A549 (cell line): Measurements from ENCODE around the gene PCDHGA9. TPM values are rescaled to one million over a fixed set of nuclear protein-coding genes. Genes with fewer than 3 reads are reported as not detected.
"Not testable (repeated sequence)": the region's sequence is repeated elsewhere in the genome, so short reads cannot be mapped to it uniquely, and the experiment has no call there.

Source experiments
- ATAC-seq, 2 experiments: fragments of 200-7000 bp in 1 of 2; fragments of >200 bp in 1 of 2; cut with Nextera tagmentation in 1 of 2; cut with Tn5 transposase in 1 of 2; 3 replicates each; pipeline versions ENCODE4 v1.8.0 to v1.9.1; 2018 to 2020; ENCODE audit warnings: mild to moderate bottlenecking in 1 of 2, moderate library complexity in 1 of 2
- CTCF ChIA-PET: fragments of 300-600 bp; sonication (Branson Sonifier 250); formaldehyde crosslinking; extraction: SDS; loops from one replicate; lab custom pipeline; 2021; ENCODE audit warnings: antibody characterized with exemption, inconsistent platforms; lab: Yijun Ruan, JAX
- POLR2A ChIA-PET: fragments of 350-600 bp; formaldehyde crosslinking; extraction: SDS; loops from one replicate; lab custom pipeline; 2021; ENCODE audit warnings: antibody characterized with exemption, inconsistent platforms; lab: Yijun Ruan, JAX
- DNase-seq, 2 experiments: peaks; one replicate each; pipeline versions ENCODE4 v3.0.0 to v3.0.0-alpha.2; 2011 to 2016; ENCODE audit warnings: low read depth in 1 of 2, low spot score in 1 of 2
- FAIRE-seq: peaks from 2 replicates; lab custom pipeline; 2011; peaks lifted over from hg19 to GRCh38; lab: Jason Lieb, UNC
- H3K27ac ChIP-seq, 2 experiments: fragments of >200 bp; sonication (Bioruptor Twin); formaldehyde crosslinking; 3 replicates each; pipeline ENCODE4 v1.5.1; 2016 to 2017
- H3K4me1 ChIP-seq: fragments of >200 bp; sonication (Bioruptor Twin); formaldehyde crosslinking; 3 replicates; pipeline ENCODE4 v1.6.1; 2016
- H3K4me2 ChIP-seq: fragments of >200 bp; sonication (Bioruptor Twin); formaldehyde crosslinking; 3 replicates; pipeline ENCODE4 v1.6.1; 2016
- H3K4me3 ChIP-seq: fragments of >200 bp; sonication (Bioruptor Twin); formaldehyde crosslinking; 3 replicates; pipeline ENCODE4 v1.5.1; 2016
- H3K9me3 ChIP-seq: fragments of >200 bp; sonication (Bioruptor Twin); formaldehyde crosslinking; 3 replicates; pipeline ENCODE4 v1.6.1; 2016
- ATOH8 ChIP-seq: fragments of 250-450 bp; sonication (Bioruptor Pico); IDR thresholded peaks from 2 replicates; pipeline ENCODE4 v1.5.0; 2020; ENCODE audit warnings: low read depth, mild to moderate bottlenecking, moderate library complexity
- CBX2 ChIP-seq: fragments of 200-600 bp; sonication (generic); IDR thresholded peaks from 2 replicates; pipeline ENCODE4 v1.6.1; 2016; ENCODE audit warnings: low read depth, mild to moderate bottlenecking, borderline replicate concordance
- CEBPB ChIP-seq, 2 experiments: fragments of >200 bp in 1 of 2; sonication (Bioruptor Twin) in 1 of 2; formaldehyde crosslinking in 1 of 2; IDR thresholded peaks; 2 replicates each; pipeline ENCODE4 v1.6.1; 2012 to 2016
- CHD4 ChIP-seq: fragments of 200-600 bp; sonication (generic); IDR thresholded peaks from 2 replicates; pipeline ENCODE4 v1.6.1; 2016; ENCODE audit warnings: antibody characterized with exemption, mild to moderate bottlenecking, borderline replicate concordance
- CTCF ChIP-seq: fragments of >200 bp; sonication (Bioruptor Twin); formaldehyde crosslinking; IDR thresholded peaks from 3 replicates; pipeline ENCODE4 v1.5.1; 2016
- ELK1 ChIP-seq: fragments of 150-350 bp; IDR thresholded peaks from 2 replicates; pipeline ENCODE4 v1.6.1; 2014; ENCODE audit warnings: low read depth, mild to moderate bottlenecking, low read length
- FOSL2 ChIP-seq, 2 experiments: fragments of 450-650 bp in 1 of 2; fragments of >200 bp in 1 of 2; sonication (Bioruptor Twin) in 1 of 2; formaldehyde crosslinking; IDR thresholded peaks; 2 replicates each; pipeline versions ENCODE4 v1.5.0 to v1.6.1; 2016 to 2020; ENCODE audit warnings: mild to moderate bottlenecking in 1 of 2, moderate library complexity in 1 of 2
- FOXS1 ChIP-seq: fragments of 250-450 bp; sonication (Bioruptor Pico); IDR thresholded peaks from 2 replicates; pipeline ENCODE4 v1.5.0; 2020; ENCODE audit warnings: mild to moderate bottlenecking, moderate library complexity
- HDAC2 ChIP-seq: fragments of 200-600 bp; sonication (generic); IDR thresholded peaks from 2 replicates; pipeline ENCODE4 v1.6.1; 2016
- HEYL ChIP-seq: fragments of 250-450 bp; sonication (Bioruptor Pico); IDR thresholded peaks from 2 replicates; pipeline ENCODE4 v1.8.0; 2021; ENCODE audit warnings: mild to moderate bottlenecking, moderate library complexity
- JUNB ChIP-seq: fragments of >200 bp; sonication (Bioruptor Twin); formaldehyde crosslinking; IDR thresholded peaks from 2 replicates; pipeline ENCODE4 v1.6.1; 2016
- MAFK ChIP-seq: fragments of 450-650 bp; IDR thresholded peaks from 2 replicates; pipeline ENCODE4 v1.6.1; 2014; ENCODE audit not compliant: partially characterized antibody
- MAZ ChIP-seq: fragments of 150-350 bp; IDR thresholded peaks from 2 replicates; pipeline ENCODE4 v1.6.1; 2014; ENCODE audit warnings: antibody characterized with exemption, low read depth, low read length, borderline replicate concordance
- POLR2AphosphoS2 ChIP-seq: conservative IDR thresholded peaks from 2 replicates; pipeline ENCODE4 v1.6.1; 2012; ENCODE audit warnings: low read length, improper control_type of control experiment, inconsistent platforms
- RAD21 ChIP-seq, 2 experiments: fragments of >200 bp in 1 of 2; sonication (Bioruptor Twin) in 1 of 2; formaldehyde crosslinking in 1 of 2; IDR thresholded peaks in 1 of 2; conservative IDR thresholded peaks in 1 of 2; 2 replicates in 1 of 2; 3 replicates in 1 of 2; pipeline ENCODE4 v1.6.1; 2012 to 2018; ENCODE audit warnings: inconsistent platforms in 1 of 2
- RARB ChIP-seq: fragments of 250-450 bp; sonication (Bioruptor Pico); IDR thresholded peaks from 2 replicates; pipeline ENCODE4 v1.8.0; 2021; ENCODE audit warnings: mild to moderate bottlenecking, moderate library complexity
- RCOR1 ChIP-seq: fragments of 150-350 bp; IDR thresholded peaks from 2 replicates; pipeline ENCODE4 v1.6.1; 2014; ENCODE audit warnings: antibody characterized with exemption, low read length, low read depth
- SMC3 ChIP-seq: fragments of >200 bp; sonication (Bioruptor Twin); formaldehyde crosslinking; IDR thresholded peaks from 3 replicates; pipeline ENCODE4 v1.6.1; 2018; ENCODE audit warnings: inconsistent platforms
- TP53 ChIP-seq: fragments of 250-450 bp; sonication (Bioruptor Pico); IDR thresholded peaks from 2 replicates; pipeline ENCODE4 v1.5.0; 2021; ENCODE audit warnings: mild to moderate bottlenecking, moderate library complexity
- WGBS: methylation state at CpG from one replicate; pipeline ENCODE4 v1.1.6; 2017; ENCODE audit errors: missing lambda C conversion rate; 5-methylcytosine and 5-hydroxymethylcytosine counted together
- polyA plus RNA-seq, 4 experiments: library from polyadenylated mRNA; depleted of rRNA in 3 of 4; stranded (reverse); fragments of >200 nt; fragmentation: RNase III in 1 of 4; extraction: RNeasy Plus Mini Kit Qiagen cat#74134 plus additional on column Dnase treatment in 1 of 4; gene quantifications; 2 replicates in 3 of 4; 3 replicates in 1 of 4; pipeline ENCODE4 v1.2.3, GENCODE V29; 2011 to 2017

The PCDHGA9 gene
- polyA plus RNA-seq, 2 of the 4 experiments (the other 2 are of a cell fraction): 0.03 to 0.22 TPM

GRCh38 chr5:141417494-141418172 is 15.1 kb downstream of the PCDHGA9 start, which contains the start of gene PCDHGB7:
PCDHGB7 (plus strand) TSS chr5:141417677; CDS start chr5:141417860, 183 bp downstream.
- POLR2A ChIA-PET, FAIRE-seq, H3K4me1 ChIP-seq, H3K4me3 ChIP-seq, H3K27ac ChIP-seq: not testable (repeated sequence)
- peak within 1 kb of the TSS; percentile 39; the same call in 2 of the 3 replicates for H3K4me2 ChIP-seq
- TF ChIP-seq CTCF (peak; percentile 31; the same call in 2 of the 3 replicates), RAD21 (conservative IDR thresholded peaks at IDR 0.05 in 1 of 2, IDR thresholded peaks at IDR 0.05 in 1 of 2) (peak; percentile 50 to 71), SMC3 (0 out of 3 replicates have a peak, but pooled peaks have one; percentile 11)
- H3K9me3 ChIP-seq: peaks cover 49% of the 10 kb centered on the region
- DNase-seq (peak; percentile 28 to 58), ATAC-seq (peak; percentile 78 to 96; a peak in 5 of 6 replicates)
- 57% methylated on average over 34 of the region's 47 CpGs for WGBS
- CTCF ChIA-PET: interaction anchor here (0.6 to 2.4 kb wide), 13 partner anchors 9 to 147 kb away, joined by 3 to 13 read pairs (median 4); partner anchors contain the start of genes PCDHGB3 and PCDHGB6

- ChIA-PET CTCF (interaction anchor here (1.0 to 2.4 kb wide), 4 partner anchors 36 to 139 kb away, joined by 3 to 9 read pairs (median 4); partner anchors contain the start of gene PCDHGA7), POLR2A (no interaction called here)
- H3K4me1 ChIP-seq: no peaks in the 10 kb centered on the region
- H3K9me3 ChIP-seq: peaks cover 61% of the 10 kb centered on the region
- no peak overlapping the region for H3K4me3 ChIP-seq
- WGBS: 85% methylated on average over 47 of the region's 74 CpGs
- ATAC-seq (no peak), FAIRE-seq (no peak), DNase-seq (no peak)
- TF ChIP-seq ELK1: no peak
- TF ChIP-seq MAZ: no peak
- no peak for TF ChIP-seq CBX2
- no peak for TF ChIP-seq MAFK
- no peak for TF ChIP-seq FOSL2 (IDR thresholded peaks at IDR 0.05)
- no peak for TF ChIP-seq FOSL2 (CRISPR knock-in tag; IDR thresholded peaks at IDR 0.05)
- TF ChIP-seq ATOH8 (CRISPR knock-in tag): no peak
- no peak for TF ChIP-seq TP53 (CRISPR knock-in tag)
- no peak for TF ChIP-seq RARB (CRISPR knock-in tag)
- no peak for TF ChIP-seq HDAC2
- no peak for TF ChIP-seq FOXS1 (CRISPR knock-in tag)
- TF ChIP-seq CHD4: no peak
- TF ChIP-seq JUNB: no peak
- TF ChIP-seq RCOR1: no peak
- no peak for TF ChIP-seq POLR2AphosphoS2
- no peak for TF ChIP-seq CEBPB (IDR thresholded peaks at IDR 0.05)
- no peak for TF ChIP-seq HEYL (CRISPR knock-in tag)
- H3K4me2 ChIP-seq: no peak overlapping the region
- no peak overlapping the region for H3K27ac ChIP-seq
Measured at GRCh38 chr5:141419074-141419880, 16.7 kb downstream of the PCDHGA9 start.
